HG03439 (cell line): ENCODE measurements around the gene SCUBE1.

Experiments used
- ATAC-seq: cut with Tn5 transposase; IDR thresholded peaks from one replicate; pipeline ENCODE4 v1.9.1; 2021; ENCODE audit warnings: mild to moderate bottlenecking, moderate library complexity; ENCODE audit not compliant: unreplicated experiment

The SCUBE1 gene

DNA sequence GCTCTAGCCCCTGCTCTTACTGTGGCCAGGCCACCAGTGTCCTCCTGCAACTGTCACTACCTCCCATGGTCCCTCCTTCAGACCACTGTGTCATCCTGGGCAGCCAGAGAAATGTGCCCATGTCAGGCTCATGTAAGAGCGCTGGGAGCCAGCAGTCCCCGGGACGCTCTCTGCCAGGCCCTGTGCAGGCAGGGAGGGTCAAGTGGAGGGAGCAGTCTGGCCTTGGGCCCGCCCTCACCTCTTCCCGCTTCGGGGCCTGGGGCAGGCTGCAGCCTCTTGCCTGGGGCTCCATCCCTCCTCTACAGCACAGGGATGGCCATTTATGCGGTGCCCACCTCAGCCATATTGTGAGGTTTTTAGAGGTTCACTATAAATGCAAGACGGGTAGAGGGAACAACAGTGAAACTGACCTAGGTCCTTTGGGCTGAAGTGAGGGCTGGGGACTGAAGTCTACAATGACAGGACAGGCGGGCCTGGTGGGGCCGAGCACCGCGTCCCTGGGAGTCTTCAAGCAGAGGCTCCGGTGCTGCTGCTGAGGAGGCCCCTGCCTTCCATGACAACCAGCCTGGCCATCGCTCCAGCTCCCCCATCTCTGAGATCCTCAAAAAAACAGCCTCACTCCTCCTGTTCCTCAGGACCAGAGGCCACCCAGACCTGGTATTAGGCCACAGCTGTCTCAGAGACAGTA is 101.3 kb downstream of the SCUBE1 start:
- ATAC-seq, result no peak

DNA sequence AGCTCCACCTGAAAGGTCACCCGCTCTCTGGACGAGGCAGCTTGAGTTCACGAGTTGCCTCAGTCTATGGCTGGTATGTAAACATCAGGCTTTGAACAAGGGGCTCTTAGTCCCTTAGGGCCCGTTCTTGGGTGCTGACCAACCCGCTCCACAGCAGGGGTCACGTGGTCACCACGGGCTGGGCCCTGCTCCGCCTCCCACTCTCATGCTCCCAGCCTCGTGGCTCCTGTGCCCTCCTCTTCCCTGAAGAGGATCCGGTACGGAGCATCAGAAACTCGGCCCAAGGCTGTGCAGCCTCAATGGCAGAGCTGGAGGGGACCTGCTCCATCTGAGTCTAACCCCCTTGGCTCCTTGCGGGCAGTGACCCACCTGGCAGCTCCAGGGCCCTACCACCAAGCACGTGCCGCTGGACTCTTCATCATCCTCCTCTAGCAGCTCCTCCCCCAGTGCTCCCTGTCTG is 102.0 kb downstream of the SCUBE1 start:
- ATAC-seq, result no peak

DNA sequence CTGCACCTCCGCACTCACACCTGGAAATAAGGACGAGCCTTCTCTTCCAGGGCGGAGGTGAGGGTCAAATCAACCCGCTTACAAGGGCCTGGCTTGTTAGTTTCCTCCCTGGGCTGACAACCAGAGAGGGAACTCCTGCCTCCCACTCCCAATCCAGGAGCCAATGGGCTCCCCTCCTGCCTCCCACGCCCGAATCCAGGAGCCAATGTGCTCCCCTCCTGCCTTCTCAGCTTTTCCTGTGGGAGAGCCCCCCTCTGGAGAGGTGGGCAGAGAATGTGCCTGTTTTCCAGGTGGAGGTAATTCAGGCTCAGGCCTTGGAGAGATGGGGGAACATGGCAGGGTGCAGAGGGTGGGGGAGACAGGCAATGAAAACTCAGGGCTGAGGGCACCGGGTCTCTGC is 102.6 kb downstream of the SCUBE1 start:
- ATAC-seq, result no peak

DNA sequence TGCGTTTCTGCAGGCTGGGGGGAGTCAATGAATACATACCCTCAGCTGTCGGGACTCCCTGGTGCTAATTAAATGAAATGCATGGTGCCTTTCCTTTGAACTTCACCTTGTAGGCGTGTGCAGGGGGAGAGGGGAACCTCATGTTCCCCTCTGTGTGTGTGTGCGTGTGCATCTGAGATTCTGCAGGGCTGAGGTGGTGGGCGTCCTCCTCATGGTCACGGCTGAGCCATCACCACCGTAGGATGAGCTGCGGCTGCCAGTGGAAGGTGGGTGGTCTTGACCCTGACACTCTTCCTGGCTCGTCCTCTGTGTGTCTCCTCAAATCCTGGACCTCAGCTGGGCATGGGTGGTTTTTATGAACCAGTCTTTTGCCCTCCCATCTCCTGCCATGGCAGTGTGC is 103.2 kb downstream of the SCUBE1 start:
- no peak for ATAC-seq

DNA sequence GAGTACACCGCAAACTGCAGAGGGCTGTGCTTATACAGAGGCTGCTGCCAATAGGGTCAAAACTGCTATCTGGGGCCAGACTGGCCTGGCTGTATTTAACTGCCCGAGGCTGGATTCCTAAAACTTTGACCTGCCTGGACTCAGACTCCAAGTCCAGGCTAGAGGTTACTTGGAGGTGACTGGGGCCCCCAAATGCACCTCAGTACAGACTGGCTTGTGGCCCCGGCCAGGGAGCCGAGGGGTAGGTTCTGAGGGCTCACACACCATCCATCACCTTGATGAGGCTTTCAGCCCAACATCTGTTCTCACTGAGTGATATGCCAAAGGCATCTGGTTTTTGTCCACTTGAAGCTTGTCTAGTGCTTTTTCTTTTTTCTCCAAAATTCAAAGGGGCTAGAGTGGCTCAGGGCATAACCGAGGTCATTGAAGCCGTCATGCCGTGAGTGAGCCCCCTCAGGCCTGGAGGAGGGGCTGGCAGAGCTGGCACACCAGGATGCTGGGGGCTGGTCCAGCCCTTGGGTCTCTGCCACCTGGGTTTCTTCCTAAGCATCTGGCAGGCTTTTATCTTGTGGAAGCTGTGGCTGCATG is 103.9 kb downstream of the SCUBE1 start:
- ATAC-seq, result no peak

DNA sequence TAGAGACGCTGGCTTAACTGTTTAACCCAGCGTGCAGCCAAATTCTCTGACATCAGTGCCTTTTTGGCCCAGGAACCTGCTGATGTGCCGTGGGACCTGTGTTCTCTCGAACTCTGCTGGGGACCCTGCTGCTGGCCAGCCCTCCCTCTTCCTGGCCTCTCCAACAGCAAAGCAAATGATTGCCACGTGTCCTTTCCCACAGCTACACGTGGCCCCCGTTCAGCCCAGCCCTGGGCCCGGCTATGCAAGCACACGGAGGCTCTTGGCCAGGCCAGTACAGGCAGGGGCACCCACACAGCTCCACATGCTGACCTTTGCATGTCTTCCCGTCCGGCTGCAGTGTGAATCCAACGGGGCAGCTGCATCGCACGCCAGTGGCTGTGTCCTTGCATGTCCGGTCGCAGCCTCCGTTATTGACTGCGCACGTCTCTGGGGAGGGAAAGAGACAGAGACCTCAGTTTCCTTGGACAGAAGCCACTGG is 104.6 kb downstream of the SCUBE1 start:
- ATAC-seq, result no peak

DNA sequence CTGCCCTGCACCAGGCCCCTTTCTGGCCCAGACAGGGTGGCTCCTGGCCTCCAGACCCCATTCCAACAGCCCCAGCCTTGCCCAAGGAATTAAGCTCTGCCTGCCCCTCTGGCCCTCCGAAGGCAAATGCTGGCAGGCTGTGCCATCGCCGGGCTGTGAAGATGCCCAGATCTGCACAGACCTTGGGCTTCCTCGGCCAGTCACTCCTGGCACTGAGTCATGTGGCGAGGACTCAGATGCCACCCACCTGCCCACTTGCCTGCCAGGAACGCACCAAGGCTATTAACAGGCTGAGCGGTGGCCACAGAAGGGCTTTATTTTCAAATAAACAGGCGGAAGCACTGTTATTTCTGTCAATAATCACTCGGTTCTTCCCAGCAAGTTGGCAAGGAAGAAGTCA is 105.9 kb downstream of the SCUBE1 start:
- ATAC-seq, result no peak

DNA sequence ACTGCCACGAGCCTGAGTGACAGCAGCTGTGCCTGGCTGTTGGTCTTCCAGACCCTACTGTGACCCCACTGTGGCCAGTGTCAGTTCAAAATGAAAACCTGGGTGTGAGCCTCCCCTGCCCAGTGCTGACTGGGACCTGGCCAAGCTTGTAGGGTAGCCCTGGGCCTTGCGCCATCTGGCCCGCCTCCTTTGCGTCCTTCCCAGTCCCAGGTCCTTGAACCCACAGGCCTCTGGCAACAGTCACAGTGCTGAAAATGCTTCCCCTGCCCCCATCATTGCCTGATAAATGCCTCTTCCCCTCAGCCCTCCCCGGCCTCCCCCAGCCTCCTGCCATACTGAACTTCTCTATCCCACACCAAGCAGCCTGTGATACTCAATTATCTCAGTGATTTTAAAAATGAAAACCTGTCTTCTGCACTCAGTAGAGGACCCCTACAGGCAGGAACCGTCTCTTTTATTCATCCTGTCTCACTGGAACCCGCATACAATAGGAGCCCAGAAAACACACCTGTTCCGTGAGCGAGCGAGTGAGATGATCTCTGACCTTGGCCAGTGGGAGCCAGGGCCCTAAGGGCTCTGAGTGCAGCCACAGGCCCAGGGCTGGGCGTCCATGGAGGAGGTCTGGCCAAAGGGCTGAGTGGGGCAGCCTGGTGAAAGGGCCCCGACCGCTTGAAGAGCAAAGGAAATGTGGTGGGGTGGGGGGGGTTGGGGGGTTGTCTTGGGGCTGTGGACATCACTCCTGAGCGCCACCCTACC is 106.6 kb downstream of the SCUBE1 start:
- no peak for ATAC-seq

DNA sequence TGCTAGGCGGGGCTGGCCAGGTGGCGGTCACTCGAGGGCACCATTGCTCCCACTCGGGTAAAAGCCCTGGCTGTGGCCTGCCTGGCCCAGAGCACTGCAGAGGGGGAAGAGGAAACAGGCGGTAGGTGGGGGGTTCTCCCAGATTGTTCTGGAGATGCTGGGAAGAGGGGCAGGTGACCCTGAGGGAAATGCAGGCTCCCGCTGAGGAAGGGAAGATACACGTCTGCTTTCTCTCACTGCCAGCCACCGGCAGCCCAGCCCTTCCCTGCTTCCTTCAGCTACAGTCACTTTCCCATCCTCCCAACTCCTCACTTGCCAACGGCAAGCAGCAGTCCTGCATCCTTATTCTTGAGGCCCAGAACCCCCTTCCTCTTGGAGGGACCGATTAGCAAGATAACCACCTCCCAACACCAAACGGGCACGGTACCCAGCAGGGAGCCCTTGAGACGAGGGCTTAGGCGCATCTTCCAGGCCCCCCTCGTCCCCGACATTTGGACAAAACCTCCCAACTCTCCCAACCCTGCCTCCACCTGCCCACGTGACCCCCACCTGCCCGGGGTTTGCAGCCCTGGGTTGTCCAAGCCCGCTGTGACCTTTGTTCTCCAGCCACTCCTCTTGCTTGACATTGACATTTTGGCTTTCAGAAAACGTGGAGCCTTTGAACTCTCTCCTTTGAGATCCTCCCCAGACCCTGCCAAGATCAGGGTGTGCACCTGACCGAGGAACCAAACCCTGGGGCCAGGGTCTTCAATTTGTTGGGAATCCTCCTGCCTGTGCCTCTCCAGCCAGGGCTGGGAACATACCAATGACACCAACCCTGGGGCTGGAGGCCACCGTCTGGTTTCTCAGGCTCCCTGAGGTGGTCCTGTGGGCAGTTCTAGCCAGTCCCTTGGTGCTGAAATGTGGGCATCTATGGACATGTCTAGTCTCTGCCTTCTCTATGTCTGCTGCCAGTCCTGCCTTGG is 107.4 kb downstream of the SCUBE1 start:
- ATAC-seq, result no peak

DNA sequence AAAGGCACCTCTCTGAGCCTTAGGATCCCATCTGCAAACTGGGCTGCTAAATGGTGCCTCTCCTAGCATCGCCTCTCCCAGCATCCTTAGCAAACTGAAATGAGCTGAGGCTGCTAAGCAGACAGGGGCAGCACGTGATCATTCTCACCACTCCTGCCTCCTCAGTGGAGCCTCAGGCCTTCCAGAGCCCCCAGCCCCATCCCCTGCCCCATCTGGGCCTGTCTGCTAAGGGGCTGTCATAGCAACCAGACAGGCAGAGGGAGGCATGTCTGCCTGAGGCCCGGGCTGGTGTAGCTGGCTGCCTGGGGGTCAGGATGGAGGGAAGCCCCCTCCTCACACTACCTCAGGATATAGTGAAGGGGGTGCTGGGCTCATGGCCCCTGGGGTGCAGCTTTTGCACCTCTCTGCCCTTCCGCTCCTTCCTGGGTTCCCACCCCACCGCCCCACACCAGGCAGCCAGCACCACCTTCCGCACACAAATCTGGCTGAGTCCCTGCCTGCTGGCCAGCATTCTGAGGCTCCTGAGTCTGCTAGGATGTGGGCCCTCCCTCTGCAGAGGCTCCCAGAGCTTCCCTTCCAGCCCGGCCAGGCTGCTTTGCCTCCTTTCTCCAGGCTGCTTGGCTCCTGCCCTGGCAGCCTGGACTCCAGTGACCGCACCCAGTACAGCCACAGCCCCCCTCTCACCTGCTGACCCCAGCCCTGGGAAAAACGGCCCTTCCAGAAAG is 108.7 kb downstream of the SCUBE1 start:
- ATAC-seq, result no peak

DNA sequence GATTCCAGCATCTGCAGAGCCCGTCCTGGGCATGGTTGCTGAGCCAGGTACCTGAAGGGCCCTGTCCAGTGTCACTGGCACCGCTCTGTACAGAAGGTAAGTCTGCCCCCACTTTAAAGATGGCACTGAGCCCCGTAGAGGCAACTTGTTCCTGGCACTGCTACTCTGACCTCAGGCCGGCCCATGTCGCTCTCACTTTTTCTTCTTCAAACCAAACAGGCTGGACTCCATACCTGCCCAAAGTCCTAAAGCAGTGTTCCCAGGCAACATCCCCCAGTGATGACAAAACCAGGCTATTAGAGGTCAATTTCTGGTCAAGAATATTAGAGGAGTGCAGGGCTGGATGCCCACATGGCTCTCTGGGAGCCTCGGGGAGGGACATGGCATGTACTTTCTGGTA is 109.6 kb downstream of the SCUBE1 start:
- no peak for ATAC-seq

DNA sequence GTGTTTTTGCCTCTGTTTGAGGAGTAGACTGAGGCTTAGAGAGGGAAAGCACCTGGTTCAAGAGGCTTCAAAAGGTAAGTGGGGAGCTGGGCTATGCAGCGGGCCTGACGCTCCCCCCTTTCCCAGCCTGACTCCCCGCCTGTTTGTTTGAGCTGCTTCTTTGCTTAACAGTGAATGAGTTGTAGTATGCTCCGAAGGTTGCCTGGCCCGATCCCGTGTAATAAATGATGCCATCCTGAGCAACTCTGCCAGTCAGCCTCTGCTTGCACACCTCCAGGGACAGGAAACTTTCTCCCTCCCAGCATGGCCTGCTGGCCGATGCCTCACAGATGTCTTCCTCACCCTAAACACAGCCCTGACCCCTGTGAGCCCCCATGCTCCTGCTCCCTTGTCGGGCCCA is 110.7 kb downstream of the SCUBE1 start:
- ATAC-seq, result no peak

DNA sequence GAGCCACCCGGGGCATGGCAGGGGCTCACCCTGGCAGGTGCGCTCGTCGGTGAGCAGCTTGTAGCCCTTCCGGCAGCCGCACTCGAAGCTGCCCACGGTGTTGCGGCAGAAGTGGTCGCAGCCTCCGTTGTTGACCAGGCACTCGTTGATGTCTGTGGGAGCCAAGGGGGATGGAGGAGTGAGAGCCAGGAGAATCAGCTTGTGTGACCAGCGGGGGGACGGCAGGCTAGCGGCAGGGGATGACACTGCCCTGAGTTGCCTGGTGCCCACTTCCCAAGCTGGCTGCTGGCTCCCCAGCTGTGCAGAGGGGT is 111.5 kb downstream of the SCUBE1 start:
- ATAC-seq, result no peak

DNA sequence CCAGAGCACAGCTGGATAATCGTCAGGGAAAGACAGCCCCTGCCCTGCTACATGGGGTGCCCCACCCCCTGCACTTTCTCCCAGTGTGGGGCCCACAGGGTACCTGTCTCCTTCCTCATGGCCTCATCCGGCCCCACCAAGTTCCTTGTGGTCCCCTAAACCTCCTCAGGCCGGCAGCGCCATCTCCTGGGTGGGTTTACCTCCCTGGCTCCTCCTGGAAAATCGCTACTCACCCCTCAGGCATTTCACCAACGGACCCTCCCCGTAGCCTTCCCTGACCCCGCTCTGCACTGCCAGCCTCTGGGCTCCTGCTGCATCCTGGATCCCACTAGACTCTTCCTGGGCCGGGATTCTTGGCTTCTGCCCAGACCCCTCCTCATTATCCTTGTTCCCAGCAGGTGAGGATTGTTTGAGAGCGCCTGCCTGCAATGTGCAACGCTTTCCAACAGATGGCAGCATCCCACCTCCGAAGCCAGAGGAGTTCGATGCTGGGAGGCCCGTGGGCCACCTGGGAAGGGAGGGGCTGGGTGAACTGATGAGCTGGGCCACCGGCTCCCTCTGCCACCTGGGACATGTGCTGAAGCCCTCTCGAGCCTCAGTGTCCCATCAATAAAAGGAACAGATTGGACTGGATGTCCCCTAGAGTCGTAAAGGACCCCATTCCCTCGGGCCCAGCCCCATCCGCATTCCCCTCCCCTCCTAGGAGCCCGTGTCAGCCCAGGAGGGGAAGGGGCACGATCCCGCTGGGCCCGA is 112.0 kb downstream of the SCUBE1 start:
- no peak for ATAC-seq

DNA sequence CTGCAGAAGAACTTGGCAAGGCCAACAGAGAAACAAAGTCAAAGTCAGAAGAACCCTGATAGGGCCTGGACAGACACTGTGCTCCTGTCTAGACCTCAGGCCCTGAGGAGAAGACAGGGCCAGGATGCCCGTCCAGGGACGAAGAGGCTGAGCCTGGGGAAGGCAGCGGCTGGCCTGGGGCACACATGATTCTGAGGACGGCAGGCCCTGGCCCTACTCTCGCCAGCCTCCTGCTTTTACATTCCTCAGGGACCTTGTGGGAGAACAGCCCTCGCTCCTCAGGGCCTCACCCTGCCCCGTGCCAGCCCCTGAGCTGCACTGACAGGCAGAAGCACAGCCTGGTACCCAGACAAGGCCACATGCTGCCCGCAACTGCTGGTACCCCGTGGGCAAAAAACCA is 112.6 kb downstream of the SCUBE1 start:
- no peak for ATAC-seq

DNA sequence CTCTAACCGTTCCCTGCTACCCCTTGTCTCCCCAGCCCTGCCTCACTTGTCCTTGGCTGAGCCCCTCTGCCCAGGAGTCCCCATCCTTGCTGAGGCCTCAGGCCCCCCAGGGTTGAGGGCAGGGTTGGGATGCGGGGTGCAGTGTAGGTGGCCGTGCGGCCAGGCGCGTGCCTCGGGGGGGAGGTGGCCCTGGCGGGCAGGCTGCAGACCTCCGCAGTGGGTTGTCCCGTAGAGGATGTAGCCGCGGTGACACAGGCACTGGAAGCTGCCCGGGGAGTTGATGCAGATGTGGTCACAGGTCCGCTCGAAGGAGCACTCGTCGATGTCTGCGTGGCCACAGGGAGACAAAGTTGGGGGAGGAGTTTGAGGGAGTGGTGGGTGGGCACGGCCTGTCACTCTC is 114.3 kb downstream of the SCUBE1 start:
- ATAC-seq, result no peak

DNA sequence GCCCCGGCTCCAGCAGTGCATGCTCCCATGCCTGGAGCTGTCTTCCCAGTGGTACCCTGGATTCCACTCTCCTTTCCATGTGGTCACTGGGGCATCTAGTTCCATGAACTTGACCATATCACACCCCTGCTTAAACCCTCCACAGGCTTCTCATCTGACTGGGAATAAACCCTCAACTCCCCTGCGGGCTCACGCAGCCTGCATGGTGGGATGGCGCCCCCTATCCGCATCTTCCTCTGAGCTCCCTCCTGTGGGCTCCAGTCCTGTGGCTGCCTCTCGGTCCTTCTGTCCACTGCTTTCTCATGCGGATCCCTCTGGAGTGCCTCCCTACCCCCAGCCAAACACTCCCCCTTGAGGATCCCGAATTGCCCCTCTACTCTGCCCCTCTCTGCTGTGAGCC is 114.8 kb downstream of the SCUBE1 start:
- no peak for ATAC-seq

DNA sequence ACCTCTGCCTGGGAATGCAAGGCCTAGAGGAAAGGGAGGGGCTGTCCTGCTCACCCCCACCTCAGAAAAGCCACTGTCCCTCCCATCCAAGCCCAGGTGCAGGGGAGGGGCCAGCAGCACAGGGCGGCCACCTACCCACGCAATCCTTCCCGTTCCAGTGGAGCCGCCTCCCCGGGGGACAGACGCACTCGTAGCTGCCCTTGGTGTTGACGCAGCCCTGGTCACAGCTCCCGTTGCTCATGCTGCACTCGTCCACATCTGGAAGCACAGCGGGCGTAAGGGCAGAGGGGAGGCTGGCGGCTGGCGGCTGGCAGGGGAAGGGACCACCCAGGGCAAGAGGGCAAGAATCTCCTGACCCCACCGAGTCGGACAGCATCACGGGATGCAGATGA is 115.9 kb downstream of the SCUBE1 start:
- no peak for ATAC-seq

DNA sequence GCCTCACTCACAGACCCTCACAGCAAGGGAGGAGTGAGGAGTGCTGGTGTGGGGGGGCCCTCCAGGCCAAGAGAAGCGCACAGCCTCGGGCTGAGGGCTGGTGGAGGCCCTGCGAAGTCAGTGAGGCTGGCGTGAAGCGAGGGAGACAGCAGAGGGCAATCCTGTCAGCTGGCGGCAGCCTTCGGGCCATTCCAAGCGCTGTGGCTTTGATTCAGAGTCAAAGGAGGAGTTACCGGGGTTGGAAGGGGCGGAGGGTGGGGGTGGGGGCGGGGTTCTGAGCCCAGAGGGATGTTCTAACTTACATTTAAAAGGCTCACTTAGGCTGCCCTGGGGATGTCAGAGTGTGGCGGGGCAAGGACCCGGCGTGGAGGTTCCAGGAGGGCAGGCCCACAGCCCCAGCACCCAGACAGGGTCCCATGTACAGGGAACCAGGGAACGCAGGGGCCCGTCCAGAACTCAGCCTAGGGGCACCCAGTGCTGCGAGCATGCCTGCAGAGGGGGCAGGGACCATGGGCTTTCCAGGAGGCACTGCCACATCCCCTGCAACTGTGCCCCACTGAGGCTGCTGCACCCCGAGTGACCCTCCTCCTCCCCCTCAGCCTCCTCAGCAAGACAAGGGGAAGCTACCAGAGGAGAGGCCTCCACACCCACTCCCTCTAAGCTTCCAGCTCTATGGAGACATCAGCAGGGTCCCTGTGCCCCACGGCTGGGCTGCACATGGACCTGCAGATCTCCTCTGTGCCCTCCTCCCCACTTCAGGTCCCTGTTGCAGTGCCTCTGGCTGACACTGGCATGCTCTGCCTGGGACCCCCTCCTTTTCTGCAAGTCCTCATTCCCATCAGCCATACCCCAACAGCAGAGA is 116.6 kb downstream of the SCUBE1 start:
- ATAC-seq, result no peak
